DND-41 (cell line): ENCODE measurements around the gene DCDC1.

Experiments
- ATAC-seq: fragments of 200-7000 bp; cut with Tn5 transposase; 3 replicates; pipeline ENCODE4 v1.9.1; 2021; ENCODE audit warnings: low read depth; ENCODE audit not compliant: insufficient read depth
- DNase-seq: peaks from one replicate; pipeline ENCODE4 v3.0.0-alpha.2; 2020
- H2AFZ ChIP-seq: 2 replicates; pipeline ENCODE4 v1.6.0; 2012; ENCODE audit warnings: low read depth, low read length
- H3K27ac ChIP-seq: 2 replicates; pipeline ENCODE4 v1.5.1; 2012; ENCODE audit warnings: low read length, inconsistent platforms
- H3K27me3 ChIP-seq: fragments of 200-600 bp; sonication (generic); 2 replicates; pipeline ENCODE4 v1.6.0; 2012; ENCODE audit warnings: low read length, mild to moderate bottlenecking, inconsistent platforms; ENCODE audit not compliant: insufficient read depth, poor library complexity
- H3K36me3 ChIP-seq: 2 replicates; pipeline ENCODE4 v1.5.1; 2012; ENCODE audit warnings: low read length, inconsistent platforms; ENCODE audit not compliant: insufficient read depth
- H3K4me1 ChIP-seq: 2 replicates; pipeline ENCODE4 v1.5.1; 2012; ENCODE audit warnings: mild to moderate bottlenecking, low read length; ENCODE audit not compliant: insufficient read depth
- H3K4me2 ChIP-seq: 2 replicates; pipeline ENCODE4 v1.6.0; 2012; ENCODE audit warnings: mild to moderate bottlenecking, moderate library complexity, low read length, inconsistent platforms; ENCODE audit not compliant: insufficient read depth
- H3K4me3 ChIP-seq, 2 experiments: fragments of 200-600 bp in 1 of 2; shearing (Covaris generic) in 1 of 2; 2 replicates each; pipeline ENCODE4 v1.5.1; 2012 to 2016; ENCODE audit warnings: inconsistent platforms in 2 of 2, low read length in 2 of 2, mild to moderate bottlenecking in 2 of 2, low read depth in 1 of 2, moderate library complexity in 1 of 2
- H3K79me2 ChIP-seq: 2 replicates; pipeline ENCODE4 v1.6.0; 2012; ENCODE audit warnings: low read length, inconsistent platforms; ENCODE audit not compliant: insufficient read depth
- H3K9ac ChIP-seq: 2 replicates; pipeline ENCODE4 v1.6.0; 2012; ENCODE audit warnings: low read depth, mild to moderate bottlenecking, inconsistent platforms, low read length, moderate library complexity
- H3K9me3 ChIP-seq: 2 replicates; pipeline ENCODE4 v1.5.1; 2012; ENCODE audit warnings: low read length, moderate library complexity, mild to moderate bottlenecking, inconsistent platforms; ENCODE audit not compliant: insufficient read depth, severe bottlenecking
- H4K20me1 ChIP-seq: 2 replicates; pipeline ENCODE4 v1.6.0; 2012; ENCODE audit warnings: low read length; ENCODE audit not compliant: insufficient read depth
- EZH2 ChIP-seq: IDR thresholded peaks from 3 replicates; pipeline ENCODE4 v1.6.1; 2012; ENCODE audit warnings: borderline replicate concordance, low read depth, mild to moderate bottlenecking, moderate library complexity, low read length, inconsistent platforms; ENCODE audit not compliant: severe bottlenecking
- TF ChIP-seq, protein P1 (sequence below): IDR thresholded peaks from 2 replicates; pipeline ENCODE4 v1.5.1; 2012; ENCODE audit warnings: borderline replicate concordance, low read length, moderate library complexity, mild to moderate bottlenecking; ENCODE audit not compliant: poor library complexity, severe bottlenecking; ENCODE audit errors: extremely low read depth

Gene DCDC1

DNA sequence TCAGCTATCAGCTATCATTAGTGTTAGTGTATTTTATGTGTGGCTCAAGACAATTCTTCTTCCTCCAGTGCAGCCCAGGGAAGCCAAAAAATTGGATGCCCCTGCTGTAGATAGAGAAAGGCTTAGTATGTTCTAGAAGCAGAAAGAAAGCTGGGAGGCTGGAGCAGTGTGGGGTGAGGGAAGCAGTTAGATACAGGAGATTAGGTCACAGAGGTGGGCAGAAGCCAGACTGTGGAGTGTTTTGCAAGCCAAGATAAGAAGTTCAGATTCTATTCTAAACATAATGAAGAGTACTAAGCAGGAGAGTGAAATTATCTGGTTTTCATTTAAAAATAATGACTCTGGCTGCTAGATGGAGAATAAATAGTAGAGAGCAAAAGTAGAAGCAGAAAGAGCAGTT lies 381.7 kb downstream of the DCDC1 start:
- ATAC-seq (no peak), DNase-seq (no peak)
- H2AFZ ChIP-seq = no peak overlapping the region
- H3K36me3 ChIP-seq = no peaks in the 10 kb centered on the region
- H3K27ac ChIP-seq = no peak overlapping the region
- H3K27me3 ChIP-seq = no peaks in the 10 kb centered on the region
- peaks cover 15% of the 10 kb centered on the region for H3K4me1 ChIP-seq
- no peak overlapping the region for H3K4me3 ChIP-seq
- H3K9me3 ChIP-seq = no peaks in the 10 kb centered on the region
- no peak overlapping the region for H3K4me2 ChIP-seq
- no peak overlapping the region for H3K9ac ChIP-seq
- no peaks in the 10 kb centered on the region for H4K20me1 ChIP-seq
- TF ChIP-seq, protein P1, sequence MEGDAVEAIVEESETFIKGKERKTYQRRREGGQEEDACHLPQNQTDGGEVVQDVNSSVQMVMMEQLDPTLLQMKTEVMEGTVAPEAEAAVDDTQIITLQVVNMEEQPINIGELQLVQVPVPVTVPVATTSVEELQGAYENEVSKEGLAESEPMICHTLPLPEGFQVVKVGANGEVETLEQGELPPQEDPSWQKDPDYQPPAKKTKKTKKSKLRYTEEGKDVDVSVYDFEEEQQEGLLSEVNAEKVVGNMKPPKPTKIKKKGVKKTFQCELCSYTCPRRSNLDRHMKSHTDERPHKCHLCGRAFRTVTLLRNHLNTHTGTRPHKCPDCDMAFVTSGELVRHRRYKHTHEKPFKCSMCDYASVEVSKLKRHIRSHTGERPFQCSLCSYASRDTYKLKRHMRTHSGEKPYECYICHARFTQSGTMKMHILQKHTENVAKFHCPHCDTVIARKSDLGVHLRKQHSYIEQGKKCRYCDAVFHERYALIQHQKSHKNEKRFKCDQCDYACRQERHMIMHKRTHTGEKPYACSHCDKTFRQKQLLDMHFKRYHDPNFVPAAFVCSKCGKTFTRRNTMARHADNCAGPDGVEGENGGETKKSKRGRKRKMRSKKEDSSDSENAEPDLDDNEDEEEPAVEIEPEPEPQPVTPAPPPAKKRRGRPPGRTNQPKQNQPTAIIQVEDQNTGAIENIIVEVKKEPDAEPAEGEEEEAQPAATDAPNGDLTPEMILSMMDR = no peak
- no peak for TF ChIP-seq EZH2
- no peaks in the 10 kb centered on the region for H3K79me2 ChIP-seq

DNA sequence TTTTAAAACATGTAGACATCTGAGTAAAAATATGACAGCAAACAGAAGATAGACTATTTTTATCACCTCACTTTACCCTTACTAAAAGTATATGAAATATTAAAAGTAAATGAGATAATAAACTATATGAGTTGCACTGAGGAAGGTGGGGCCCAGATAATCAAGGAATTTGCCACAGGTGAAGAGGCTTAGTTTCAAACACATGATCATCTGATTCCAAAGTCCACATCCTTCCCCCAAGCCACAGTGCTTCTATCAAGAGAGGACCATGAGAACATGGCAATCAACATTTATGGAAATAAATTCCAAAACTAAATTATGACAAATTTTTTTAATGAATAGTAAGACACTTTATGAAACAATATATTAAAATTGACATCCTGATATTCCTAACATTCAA lies 384.0 kb downstream of the DCDC1 start:
- TF ChIP-seq, protein P1 = no peak
- TF ChIP-seq EZH2 = no peak
- Histone ChIP-seq H3K36me3 (no peaks in the 10 kb centered on the region), H3K27ac (no peak overlapping the region), H3K9me3 (no peaks in the 10 kb centered on the region), H3K27me3 (no peaks in the 10 kb centered on the region), H3K4me3 (no peak overlapping the region), H4K20me1 (no peaks in the 10 kb centered on the region), H3K79me2 (no peaks in the 10 kb centered on the region), H3K4me1 (no peaks in the 10 kb centered on the region), H3K4me2 (no peak overlapping the region), H2AFZ (no peak overlapping the region), H3K9ac (no peak overlapping the region)
- DNase-seq = no peak
- ATAC-seq = no peak

DNA sequence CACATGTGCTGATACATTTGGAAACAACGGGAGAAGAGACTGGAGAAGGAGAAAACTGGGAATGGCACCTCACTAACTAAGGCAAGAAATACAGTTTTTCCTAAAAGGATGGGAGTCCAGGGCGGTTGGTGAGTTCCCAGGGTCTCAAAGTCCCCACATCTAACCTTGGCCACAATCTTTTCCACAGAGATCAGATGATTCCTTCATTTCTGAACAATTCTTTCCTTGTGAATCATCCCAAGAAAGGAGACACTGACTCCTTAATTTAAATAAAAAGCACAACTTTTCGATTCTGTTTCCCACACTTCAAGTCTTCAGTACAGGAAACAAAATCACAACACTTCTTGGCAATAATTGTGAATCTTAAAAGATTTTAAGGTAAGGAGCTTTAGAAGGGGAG lies 384.7 kb downstream of the DCDC1 start:
- Histone ChIP-seq H3K4me3 (no peak overlapping the region), H3K79me2 (no peaks in the 10 kb centered on the region), H3K36me3 (no peaks in the 10 kb centered on the region), H4K20me1 (no peaks in the 10 kb centered on the region), H3K27ac (no peak overlapping the region), H3K27me3 (no peaks in the 10 kb centered on the region), H2AFZ (no peak overlapping the region), H3K9ac (no peak overlapping the region), H3K9me3 (no peaks in the 10 kb centered on the region), H3K4me1 (no peaks in the 10 kb centered on the region), H3K4me2 (no peak overlapping the region)
- ATAC-seq (no peak), DNase-seq (no peak)
- TF ChIP-seq EZH2 = no peak
- TF ChIP-seq, protein P1 = no peak

DNA sequence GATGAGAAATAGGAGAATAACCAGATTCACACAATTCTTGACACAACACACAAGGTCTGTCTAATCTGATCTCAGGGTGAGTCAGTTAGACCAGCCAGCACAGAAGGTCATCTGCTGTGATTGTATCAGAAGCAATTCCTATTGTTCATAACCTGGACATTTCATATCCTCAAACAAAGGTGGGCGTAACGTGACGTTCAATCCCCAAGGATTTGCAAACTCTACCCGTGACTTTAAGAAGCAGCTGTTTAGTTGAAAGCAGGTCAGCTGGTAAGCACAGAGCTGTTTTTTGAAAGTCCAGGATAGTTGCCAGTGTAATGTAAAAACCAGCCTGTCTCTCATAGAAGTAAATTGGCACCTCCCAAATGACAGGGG lies 385.1 kb downstream of the DCDC1 start:
- no peak overlapping the region for H3K4me2 ChIP-seq
- H3K79me2 ChIP-seq = no peaks in the 10 kb centered on the region
- H3K9ac ChIP-seq = no peak overlapping the region
- DNase-seq = no peak
- TF ChIP-seq EZH2 = no peak
- TF ChIP-seq, protein P1 = no peak
- no peaks in the 10 kb centered on the region for H4K20me1 ChIP-seq
- H3K4me3 ChIP-seq = no peak overlapping the region
- no peak for ATAC-seq
- no peaks in the 10 kb centered on the region for H3K36me3 ChIP-seq
- no peaks in the 10 kb centered on the region for H3K4me1 ChIP-seq
- H3K9me3 ChIP-seq = no peaks in the 10 kb centered on the region
- no peaks in the 10 kb centered on the region for H3K27me3 ChIP-seq
- H2AFZ ChIP-seq = no peak overlapping the region
- H3K27ac ChIP-seq = no peak overlapping the region
